Measurements from ENCODE around the gene KTN1. TPM values are rescaled to one million over a fixed set of nuclear protein-coding genes. Genes with fewer than 3 reads are reported as not detected.

Gene KTN1
- total RNA-seq = 10 to 100 TPM; 85.8 to 93.3 TPM

GRCh38 chr14:55579724-55580469, at the start of gene KTN1:
TSS of gene KTN1 (plus strand) at chr14:55580207. CDS start at chr14:55612049, 31,842 bp downstream.
- ChIA-PET POLR2A (no interaction called here), CTCF (no interaction called here)
- H3K36me3 Mint-ChIP-seq (ENCODE audit: low read depth) = no peaks in the 10 kb centered on the region
- DNase-seq = peak; percentile 84
- no peaks in the 10 kb centered on the region for H3K27me3 Mint-ChIP-seq
- no peaks in the 10 kb centered on the region for H3K9me3 Mint-ChIP-seq
- H3K27ac Mint-ChIP-seq = peak within 1 kb of the TSS; percentile 93
- peaks cover 36% of the 10 kb centered on the region for H3K4me1 Mint-ChIP-seq
- peak within 1 kb of the TSS; percentile 92 for H3K4me3 Mint-ChIP-seq

- DNase-seq = no peak
- H3K27ac Mint-ChIP-seq = no peak overlapping the region
- CTCF ChIA-PET = interaction anchor here (1.0 kb wide), 1 partner anchor 11 kb away, joined by 3 read pairs; no protein-coding TSS in a partner anchor
- H3K27me3 Mint-ChIP-seq = no peaks in the 10 kb centered on the region
- POLR2A ChIA-PET = no interaction called here
- H3K9me3 Mint-ChIP-seq = no peaks in the 10 kb centered on the region
- H3K4me3 Mint-ChIP-seq = no peak overlapping the region
- H3K36me3 Mint-ChIP-seq (ENCODE audit: low read depth) = no peaks in the 10 kb centered on the region
- no peaks in the 10 kb centered on the region for H3K4me1 Mint-ChIP-seq
Measured at GRCh38 chr14:55530464-55530863, 49.5 kb upstream of the KTN1 start.

GRCh38 chr14:55532645-55533344, 47.2 kb upstream of the KTN1 start:
- Mint-ChIP-seq H3K27ac (no peak overlapping the region), H3K4me1 (no peaks in the 10 kb centered on the region), H3K9me3 (peaks cover 6% of the 10 kb centered on the region), H3K4me3 (no peak overlapping the region), H3K27me3 (no peaks in the 10 kb centered on the region), H3K36me3 (ENCODE audit: low read depth) (no peaks in the 10 kb centered on the region)
- DNase-seq = no peak
- ChIA-PET POLR2A (no interaction called here), CTCF (no interaction called here)

- peaks cover 6% of the 10 kb centered on the region for H3K9me3 Mint-ChIP-seq
- ChIA-PET POLR2A (no interaction called here), CTCF (no interaction called here)
- H3K27me3 Mint-ChIP-seq = no peaks in the 10 kb centered on the region
- peak overlapping the region; percentile 23 for H3K27ac Mint-ChIP-seq
- no peak overlapping the region for H3K4me3 Mint-ChIP-seq
- no peaks in the 10 kb centered on the region for H3K36me3 Mint-ChIP-seq (ENCODE audit: low read depth)
- no peak for DNase-seq
- H3K4me1 Mint-ChIP-seq = no peaks in the 10 kb centered on the region
Measured at GRCh38 chr14:55533960-55534359, 46.0 kb upstream of the KTN1 start.

- no peak overlapping the region for H3K27ac Mint-ChIP-seq
- H3K36me3 Mint-ChIP-seq (ENCODE audit: low read depth) = no peaks in the 10 kb centered on the region
- no peaks in the 10 kb centered on the region for H3K27me3 Mint-ChIP-seq
- CTCF ChIA-PET = interaction anchor here (0.6 to 1.2 kb wide), 2 partner anchors 17 to 82 kb away, joined by 3 read pairs; no protein-coding TSS in a partner anchor
- peaks cover 6% of the 10 kb centered on the region for H3K9me3 Mint-ChIP-seq
- DNase-seq = no peak
- POLR2A ChIA-PET = interaction anchor here (0.8 kb wide), 1 partner anchor 14 kb away, joined by 4 read pairs; no protein-coding TSS in a partner anchor
- H3K4me1 Mint-ChIP-seq = no peaks in the 10 kb centered on the region
- H3K4me3 Mint-ChIP-seq = no peak overlapping the region
Measured at GRCh38 chr14:55535516-55536203, 44.3 kb upstream of the KTN1 start.

- Mint-ChIP-seq H3K36me3 (ENCODE audit: low read depth) (no peaks in the 10 kb centered on the region), H3K4me1 (no peaks in the 10 kb centered on the region), H3K27me3 (no peaks in the 10 kb centered on the region), H3K4me3 (no peak overlapping the region), H3K27ac (no peak overlapping the region), H3K9me3 (peaks cover 6% of the 10 kb centered on the region)
- DNase-seq = no peak
- ChIA-PET POLR2A (interaction anchor here (0.8 kb wide), 1 partner anchor 13 kb away, joined by 4 read pairs; no protein-coding TSS in a partner anchor), CTCF (interaction anchor here (0.6 to 1.2 kb wide), 2 partner anchors 17 to 82 kb away, joined by 3 read pairs; no protein-coding TSS in a partner anchor)
Measured at GRCh38 chr14:55536204-55536708, 43.8 kb upstream of the KTN1 start.

GRCh38 chr14:55537782-55538181, 42.2 kb upstream of the KTN1 start:
- CTCF ChIA-PET = no interaction called here
- POLR2A ChIA-PET = no interaction called here
- H3K27ac Mint-ChIP-seq = no peak overlapping the region
- DNase-seq = no peak
- no peaks in the 10 kb centered on the region for H3K4me1 Mint-ChIP-seq
- no peaks in the 10 kb centered on the region for H3K36me3 Mint-ChIP-seq (ENCODE audit: low read depth)
- H3K27me3 Mint-ChIP-seq = no peaks in the 10 kb centered on the region
- peaks cover 6% of the 10 kb centered on the region for H3K9me3 Mint-ChIP-seq
- no peak overlapping the region for H3K4me3 Mint-ChIP-seq

- Mint-ChIP-seq H3K4me1 (no peaks in the 10 kb centered on the region), H3K36me3 (ENCODE audit: low read depth) (no peaks in the 10 kb centered on the region), H3K27ac (no peak overlapping the region), H3K27me3 (no peaks in the 10 kb centered on the region), H3K9me3 (peaks cover 6% of the 10 kb centered on the region), H3K4me3 (no peak overlapping the region)
- ChIA-PET CTCF (no interaction called here), POLR2A (no interaction called here)
- DNase-seq = no peak
Measured at GRCh38 chr14:55539975-55540374, 40.0 kb upstream of the KTN1 start.

GRCh38 chr14:55540847-55541773, 38.9 kb upstream of the KTN1 start:
- Mint-ChIP-seq H3K4me3 (no peak overlapping the region), H3K27me3 (no peaks in the 10 kb centered on the region), H3K27ac (no peak overlapping the region), H3K36me3 (ENCODE audit: low read depth) (no peaks in the 10 kb centered on the region), H3K9me3 (peaks cover 4% of the 10 kb centered on the region), H3K4me1 (no peaks in the 10 kb centered on the region)
- ChIA-PET POLR2A (no interaction called here), CTCF (interaction anchor here (1.3 kb wide), 1 partner anchor 10 kb away, joined by 3 read pairs; no protein-coding TSS in a partner anchor)
- DNase-seq = no peak

- ChIA-PET CTCF (no interaction called here), POLR2A (no interaction called here)
- Mint-ChIP-seq H3K27me3 (no peaks in the 10 kb centered on the region), H3K27ac (no peak overlapping the region), H3K9me3 (no peaks in the 10 kb centered on the region), H3K4me3 (no peak overlapping the region), H3K4me1 (no peaks in the 10 kb centered on the region), H3K36me3 (ENCODE audit: low read depth) (no peaks in the 10 kb centered on the region)
- DNase-seq = no peak
Measured at GRCh38 chr14:55545779-55546178, 34.2 kb upstream of the KTN1 start.

- Mint-ChIP-seq H3K27me3 (no peaks in the 10 kb centered on the region), H3K4me1 (no peaks in the 10 kb centered on the region), H3K4me3 (no peak overlapping the region), H3K27ac (no peak overlapping the region), H3K36me3 (ENCODE audit: low read depth) (no peaks in the 10 kb centered on the region), H3K9me3 (no peaks in the 10 kb centered on the region)
- ChIA-PET CTCF (interaction anchor here (1.0 kb wide), 1 partner anchor 18 kb away, joined by 4 read pairs; no protein-coding TSS in a partner anchor), POLR2A (no interaction called here)
- no peak for DNase-seq
Measured at GRCh38 chr14:55546212-55546874, 33.7 kb upstream of the KTN1 start.

All from activated CD4-positive, alpha-beta T cell treated with anti-CD3 and anti-CD28 coated beads, Interleukin-2, amount 10 ng/mL, durations not matched to agents 7 days and 5 days (primary cell).